IPS-11a (cell line): Measurements from ENCODE around the gene ZNRF2.

Experiments used
- H3K4me3 ChIP-seq: one replicate; pipeline ENCODE4 v1.5.1; 2013; ENCODE audit warnings: low read depth, low read length, control low read depth

Gene ZNRF2

DNA sequence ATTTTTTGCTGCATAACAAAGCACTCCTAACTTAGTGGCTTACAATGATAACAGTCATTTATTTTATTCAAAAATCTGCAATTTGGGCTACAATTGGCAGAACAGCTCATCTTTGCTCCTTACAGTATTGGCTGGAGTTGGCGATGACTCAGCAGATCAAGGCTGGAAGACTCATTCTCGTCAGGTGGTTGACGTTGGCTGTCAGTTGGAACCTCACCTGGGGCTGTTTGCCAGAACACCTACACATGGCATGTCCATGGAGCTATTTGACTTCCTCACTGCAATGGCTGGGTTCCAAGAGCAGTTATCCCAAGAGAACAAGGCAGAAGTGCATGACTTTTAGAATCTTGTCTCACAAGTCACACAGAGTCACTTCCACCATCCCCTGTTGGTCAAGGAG lies 119.1 kb downstream of the ZNRF2 start:
- no peak overlapping the region for H3K4me3 ChIP-seq

DNA sequence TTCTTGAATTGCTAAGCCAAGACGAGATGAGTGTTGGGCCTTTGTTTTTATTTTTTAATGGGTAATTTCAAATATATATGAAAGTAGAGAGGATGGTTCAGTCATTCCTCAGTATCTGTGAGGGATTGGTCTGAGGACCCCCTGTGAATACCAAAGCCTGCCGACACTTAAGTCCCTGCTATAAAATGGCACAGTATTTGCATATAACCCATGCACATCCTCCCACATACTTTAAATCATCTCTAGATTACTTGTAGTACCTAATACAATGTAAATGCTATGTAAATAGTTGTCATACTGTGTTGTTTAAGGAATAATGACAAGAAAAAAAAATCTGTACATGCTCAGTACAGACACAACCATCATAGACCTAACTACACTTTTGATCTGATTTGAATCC lies 120.8 kb downstream of the ZNRF2 start:
- H3K4me3 ChIP-seq, result no peak overlapping the region

DNA sequence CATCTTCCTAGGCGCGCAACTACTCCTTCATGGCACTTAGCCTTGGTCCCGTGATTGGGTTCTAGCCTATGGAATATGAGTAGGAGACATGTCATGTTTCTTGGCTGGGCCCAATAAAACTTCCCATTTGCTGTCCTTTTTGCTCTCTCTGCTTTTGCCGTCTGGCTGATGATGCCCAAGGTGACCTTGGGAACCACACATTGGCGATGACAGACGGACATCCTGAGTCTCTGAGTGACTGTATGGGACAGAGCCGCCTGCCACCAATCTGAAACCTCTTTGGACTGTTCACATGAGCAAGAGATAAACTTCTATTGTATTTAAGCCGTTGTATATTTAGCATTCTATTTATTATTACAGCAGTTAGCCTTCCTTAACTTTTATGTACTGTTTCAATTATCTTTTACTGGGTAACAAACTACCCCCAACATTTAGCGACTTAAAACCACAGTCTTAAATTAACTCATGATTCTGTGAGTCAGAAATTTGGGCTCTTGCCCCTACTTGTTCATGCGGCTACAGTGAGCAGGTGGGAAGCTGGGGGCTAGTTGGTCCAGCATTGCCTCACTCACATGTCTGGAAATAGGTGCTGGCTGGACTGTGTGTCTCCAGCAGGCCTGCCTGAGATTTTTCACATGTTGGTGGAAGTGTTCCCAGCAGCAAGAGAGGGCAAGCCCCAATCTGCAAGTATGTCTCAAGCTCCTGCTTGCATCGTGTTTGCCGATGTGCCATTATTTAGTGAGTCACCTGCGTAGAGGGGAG lies 122.4 kb downstream of the ZNRF2 start:
- no peak overlapping the region for H3K4me3 ChIP-seq

DNA sequence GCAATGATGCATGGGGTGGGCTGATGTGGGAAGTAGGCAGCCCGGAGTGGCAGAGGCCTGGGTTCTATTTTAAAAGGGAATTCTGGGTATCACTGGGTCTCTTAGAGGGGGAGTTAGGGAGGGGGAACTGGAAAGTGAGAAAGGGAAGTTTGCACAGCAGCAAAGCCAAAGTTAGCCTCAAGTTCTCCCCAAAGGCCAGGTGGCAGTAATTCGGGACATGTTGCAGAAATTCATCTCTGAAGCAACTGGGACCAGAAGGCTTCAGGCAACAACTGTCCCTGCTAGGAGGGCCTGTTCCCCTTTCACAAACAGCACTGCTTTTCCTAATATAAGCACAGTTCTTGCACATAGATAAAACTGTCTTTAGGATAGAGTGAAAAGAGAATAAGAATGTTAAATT lies 126.8 kb downstream of the ZNRF2 start:
- H3K4me3 ChIP-seq, result no peak overlapping the region

DNA sequence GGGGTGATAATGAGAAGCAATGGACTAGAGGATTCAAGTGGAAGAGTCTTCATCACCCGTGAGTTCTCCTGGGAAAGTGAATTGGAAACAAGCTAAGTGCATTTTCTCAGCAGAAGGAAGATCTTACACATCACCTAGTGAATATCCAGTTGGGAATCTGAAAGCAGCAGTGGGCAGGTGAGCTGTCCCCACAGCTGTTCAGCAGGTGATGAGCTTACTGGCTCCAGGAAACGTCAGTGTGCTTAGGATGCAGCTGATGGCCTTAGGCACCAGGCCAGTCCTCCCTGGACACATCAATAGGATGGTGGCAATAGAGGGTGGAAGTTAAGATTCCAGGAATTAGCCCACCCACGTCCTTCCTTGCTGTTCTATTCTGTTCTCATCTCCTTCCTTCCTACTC lies 127.5 kb downstream of the ZNRF2 start:
- no peak overlapping the region for H3K4me3 ChIP-seq

DNA sequence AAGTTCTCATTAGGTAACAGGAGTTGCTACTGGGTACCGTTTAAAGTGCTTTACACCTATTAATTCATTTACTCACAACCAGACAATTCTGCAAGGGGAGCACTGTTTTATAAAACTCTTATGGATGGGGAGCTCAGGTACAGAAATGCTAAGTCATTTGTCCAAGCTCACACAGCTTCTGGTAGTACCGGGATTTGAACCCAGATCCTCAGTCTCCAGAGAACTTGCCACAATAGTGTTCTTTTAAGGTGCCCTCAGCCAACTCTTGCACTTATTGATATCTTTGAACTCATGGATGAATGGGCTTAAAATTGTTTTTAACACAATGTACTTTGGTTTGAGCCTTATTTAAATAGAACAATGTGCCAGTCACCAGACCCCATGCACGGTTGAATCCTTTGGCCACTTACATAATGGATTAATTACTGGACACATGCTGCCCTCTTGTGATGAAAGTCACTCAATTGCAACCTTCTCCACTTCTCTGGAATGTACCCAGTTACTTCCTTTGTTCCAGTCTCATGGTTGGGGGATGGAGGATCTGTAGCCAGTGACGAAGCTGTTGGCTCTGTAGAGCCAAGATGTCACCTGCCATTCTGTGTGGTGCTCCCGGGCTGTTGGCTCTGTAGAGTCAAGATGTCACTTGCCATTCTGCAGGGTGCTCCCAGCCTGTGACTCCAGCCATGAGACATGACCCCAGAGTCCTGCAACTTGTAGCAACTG lies 128.5 kb downstream of the ZNRF2 start:
- H3K4me3 ChIP-seq, result no peak overlapping the region

DNA sequence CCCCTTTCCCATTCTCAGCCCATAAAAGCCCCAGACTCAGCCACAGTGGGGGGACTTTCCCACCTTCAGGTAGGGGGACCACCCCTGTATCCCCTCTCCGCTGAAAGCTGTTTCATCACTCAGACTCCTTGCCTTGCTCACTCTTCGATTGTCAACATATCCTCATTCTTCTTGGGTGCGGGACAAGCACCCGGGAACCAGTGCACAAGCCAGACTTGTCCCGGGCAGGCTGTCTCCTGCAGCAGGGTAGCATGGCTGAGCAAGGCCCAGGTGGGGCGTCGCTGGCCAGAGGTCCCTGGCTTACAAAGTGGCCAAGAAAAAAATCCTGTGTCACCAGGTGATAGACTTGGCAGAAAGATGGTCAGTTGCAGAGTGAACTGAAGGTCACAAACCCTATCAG lies 129.5 kb downstream of the ZNRF2 start:
- H3K4me3 ChIP-seq, result no peak overlapping the region
